Stimulated activated CD8-positive, alpha-beta memory T cell treated with anti-CD3 and anti-CD28 coated beads, Interleukin-4, amount 100 ng/mL, for 48 hours (primary cell): Measurements from ENCODE around the gene C19orf85.

ENCODE experiments used
- DNase-seq: peaks from one replicate; pipeline ENCODE4 v3.0.0-alpha.2; 2020

Gene C19orf85

DNA sequence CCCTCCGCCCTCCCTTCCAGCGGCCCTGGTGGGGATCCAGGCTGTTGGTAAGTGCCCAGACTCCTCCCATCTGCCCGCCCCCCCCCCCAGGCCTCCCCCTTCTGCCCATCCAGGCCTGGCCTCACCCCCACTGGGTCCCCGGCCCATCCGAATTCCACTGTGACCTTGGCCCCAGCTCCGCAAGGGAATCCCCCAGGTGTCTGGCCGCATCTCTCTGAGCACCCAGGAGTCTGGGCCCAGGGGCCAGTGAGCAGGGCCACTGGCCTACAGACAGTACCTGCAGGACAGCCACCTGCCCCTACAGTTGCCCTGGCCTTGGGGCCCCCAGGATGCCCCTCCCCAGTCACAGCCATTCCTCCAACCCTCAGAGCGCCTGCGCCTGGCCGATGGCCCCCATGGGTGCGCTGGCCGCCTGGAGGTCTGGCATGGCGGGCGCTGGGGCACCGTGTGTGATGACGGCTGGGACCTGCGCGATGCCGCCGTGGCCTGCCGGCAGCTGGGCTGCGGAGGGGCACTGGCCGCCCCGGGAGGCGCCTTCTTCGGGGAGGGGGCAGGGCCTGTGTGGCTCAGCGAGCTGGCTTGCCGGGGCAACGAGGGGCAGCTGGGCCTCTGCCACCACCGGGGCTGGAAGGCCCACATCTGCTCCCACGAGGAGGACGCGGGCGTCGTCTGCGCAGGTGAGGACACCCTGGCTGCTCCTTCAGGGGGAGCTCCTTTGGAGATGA lies 24.6 kb upstream of the C19orf85 start:
- no peak for DNase-seq

- DNase-seq: no peak
These were observed 23.6 kb upstream of the C19orf85 start, which contains the start of gene SSC5D for GRCh38 chr19:55487924-55488687. SSC5D (plus strand) TSS chr19:55488436; CDS start chr19:55488590, 154 bp downstream.

DNA sequence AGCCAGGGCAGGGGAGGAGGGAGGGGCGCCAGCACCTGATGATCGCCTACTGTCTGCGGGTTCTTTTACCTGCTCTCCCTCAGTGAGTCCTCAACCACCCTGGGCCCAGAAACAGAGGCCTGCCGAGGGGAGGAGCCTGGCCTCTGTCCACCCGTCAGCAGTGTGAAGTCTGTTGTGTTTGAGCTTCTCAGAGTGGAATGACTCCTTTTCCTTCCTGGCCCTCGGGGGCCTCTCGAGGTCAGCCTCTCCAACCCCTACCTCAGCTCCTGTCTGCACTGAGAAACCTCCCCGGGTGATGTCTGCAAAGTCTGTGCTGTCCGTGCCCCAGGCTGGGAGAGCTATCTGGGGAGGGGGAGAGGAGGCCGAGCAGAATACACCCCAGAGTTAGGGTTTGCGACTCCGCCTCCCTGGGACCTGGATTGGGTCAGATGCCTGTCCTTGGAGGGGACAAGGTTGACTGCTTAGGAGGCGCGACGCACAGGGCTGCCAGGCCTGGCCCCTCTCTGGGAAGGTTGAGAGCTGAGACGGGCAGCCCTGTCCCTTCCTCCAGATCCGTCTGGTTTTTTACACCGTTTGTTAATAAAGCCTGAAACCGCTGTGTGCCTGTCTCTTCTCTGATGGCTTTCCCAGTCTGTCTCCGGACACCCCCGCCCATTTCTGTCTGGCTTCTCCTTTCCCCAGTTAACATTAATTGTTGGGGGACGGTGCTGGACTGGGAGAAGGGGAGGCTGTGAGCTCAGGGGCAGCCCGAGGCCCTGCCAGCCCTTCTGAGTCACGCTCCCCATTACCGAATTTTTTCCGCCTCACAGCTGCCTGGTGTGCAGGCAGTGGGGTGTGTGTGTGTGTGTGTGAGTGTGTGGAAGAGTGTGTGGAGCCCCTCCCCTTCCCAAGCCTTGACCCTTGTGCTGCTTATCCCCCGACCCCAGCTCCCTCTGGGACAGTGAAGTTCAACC lies 22.7 kb upstream of the C19orf85 start:
- peak; percentile 75 for DNase-seq

DNA sequence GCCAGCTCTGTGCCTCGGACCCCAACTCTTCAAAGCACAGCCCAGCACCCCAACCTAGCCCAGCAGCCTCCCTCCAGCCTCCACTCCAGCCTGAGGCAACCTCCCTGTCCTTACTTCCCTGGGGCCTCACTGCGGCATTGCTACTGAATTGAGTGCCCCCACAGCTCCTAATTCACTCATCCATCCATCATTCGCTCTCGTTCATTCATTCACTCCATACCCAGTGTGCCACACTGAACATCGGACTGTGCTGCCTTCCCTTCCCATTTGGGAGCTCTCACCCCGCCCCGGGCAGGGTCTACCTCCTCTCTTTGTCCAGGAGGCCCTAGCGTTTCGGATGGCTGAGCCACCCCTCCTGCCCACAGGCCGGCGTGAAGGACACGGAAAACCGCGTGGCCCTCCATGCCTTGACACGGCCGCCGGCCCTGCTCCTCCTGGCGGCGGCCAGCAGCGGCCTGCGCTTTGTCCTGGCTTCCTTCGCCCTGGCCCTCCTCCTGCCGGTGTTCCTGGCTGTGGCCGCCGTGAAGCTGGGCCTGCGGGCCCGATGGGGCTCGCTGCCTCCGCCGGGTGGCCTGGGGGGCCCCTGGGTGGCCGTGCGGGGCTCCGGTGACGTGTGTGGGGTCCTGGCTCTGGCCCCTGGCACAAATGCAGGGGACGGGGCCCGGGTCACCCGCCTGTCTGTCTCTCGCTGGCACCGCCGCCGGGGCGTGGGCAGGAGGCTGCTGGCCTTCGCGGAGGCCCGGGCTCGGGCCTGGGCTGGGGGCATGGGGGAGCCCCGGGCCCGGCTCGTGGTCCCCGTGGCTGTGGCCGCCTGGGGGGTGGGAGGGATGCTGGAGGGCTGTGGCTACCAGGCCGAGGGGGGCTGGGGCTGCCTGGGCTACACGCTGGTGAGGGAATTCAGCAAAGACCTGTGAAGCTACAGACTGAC lies 21.8 kb upstream of the C19orf85 start:
- no peak for DNase-seq

GRCh38 chr19:55485439-55486011 lies 21.0 kb upstream of the C19orf85 start:
- DNase-seq: no peak

DNA sequence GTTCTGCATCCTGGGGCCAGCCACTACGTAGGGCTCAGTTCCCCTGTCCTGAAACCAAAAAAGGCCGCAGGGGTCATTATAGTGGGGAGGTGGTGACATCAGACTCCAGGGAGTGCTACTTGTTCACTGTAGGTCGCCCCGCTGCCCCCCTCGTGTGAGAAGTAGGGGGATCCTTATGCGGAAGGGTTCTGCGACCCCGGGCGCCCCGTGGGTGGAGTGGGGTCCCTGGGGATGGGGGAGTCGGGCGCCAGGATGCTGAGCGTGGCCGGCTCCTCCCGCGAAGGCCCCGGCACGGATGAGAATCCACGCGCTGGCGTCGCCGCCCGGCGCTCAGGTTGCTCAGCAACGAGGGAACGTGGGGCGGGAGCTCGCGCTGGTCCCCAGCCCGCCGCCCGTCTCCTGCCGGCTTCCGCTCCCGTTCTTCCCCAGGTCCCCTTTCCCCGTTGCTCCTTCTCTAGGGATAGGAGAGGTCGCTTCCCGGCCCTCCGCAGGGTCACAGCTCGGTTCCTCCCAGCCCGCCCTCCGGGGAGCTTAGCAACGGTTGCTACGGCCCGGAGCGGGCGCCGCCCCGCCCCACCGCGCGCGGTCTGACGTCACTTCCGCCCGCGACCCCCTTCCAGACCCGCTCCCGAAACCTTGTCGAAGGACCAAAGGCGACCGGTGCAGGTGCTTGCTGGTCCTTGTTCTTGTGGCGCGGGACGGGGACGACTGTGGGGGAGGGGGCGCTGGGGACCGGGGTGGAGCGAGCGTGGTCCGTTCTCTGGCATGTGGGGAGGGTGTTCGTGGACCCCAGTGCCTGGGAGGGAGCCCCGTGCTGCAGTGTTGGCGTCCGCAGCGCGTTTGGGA lies 20.3 kb upstream of the C19orf85 start, which contains the start of gene NAT14:
Gene NAT14 (plus strand): TSS at position 596 of the 846 bp plus-strand sequence. CDS start 521 bp downstream, outside the sequence.
- peak; percentile 82 for DNase-seq

- no peak for DNase-seq
These were observed 19.4 kb upstream of the C19orf85 start for GRCh38 chr19:55483706-55484592.

- DNase-seq: no peak
These were observed 18.6 kb upstream of the C19orf85 start for GRCh38 chr19:55482967-55483705.

DNA sequence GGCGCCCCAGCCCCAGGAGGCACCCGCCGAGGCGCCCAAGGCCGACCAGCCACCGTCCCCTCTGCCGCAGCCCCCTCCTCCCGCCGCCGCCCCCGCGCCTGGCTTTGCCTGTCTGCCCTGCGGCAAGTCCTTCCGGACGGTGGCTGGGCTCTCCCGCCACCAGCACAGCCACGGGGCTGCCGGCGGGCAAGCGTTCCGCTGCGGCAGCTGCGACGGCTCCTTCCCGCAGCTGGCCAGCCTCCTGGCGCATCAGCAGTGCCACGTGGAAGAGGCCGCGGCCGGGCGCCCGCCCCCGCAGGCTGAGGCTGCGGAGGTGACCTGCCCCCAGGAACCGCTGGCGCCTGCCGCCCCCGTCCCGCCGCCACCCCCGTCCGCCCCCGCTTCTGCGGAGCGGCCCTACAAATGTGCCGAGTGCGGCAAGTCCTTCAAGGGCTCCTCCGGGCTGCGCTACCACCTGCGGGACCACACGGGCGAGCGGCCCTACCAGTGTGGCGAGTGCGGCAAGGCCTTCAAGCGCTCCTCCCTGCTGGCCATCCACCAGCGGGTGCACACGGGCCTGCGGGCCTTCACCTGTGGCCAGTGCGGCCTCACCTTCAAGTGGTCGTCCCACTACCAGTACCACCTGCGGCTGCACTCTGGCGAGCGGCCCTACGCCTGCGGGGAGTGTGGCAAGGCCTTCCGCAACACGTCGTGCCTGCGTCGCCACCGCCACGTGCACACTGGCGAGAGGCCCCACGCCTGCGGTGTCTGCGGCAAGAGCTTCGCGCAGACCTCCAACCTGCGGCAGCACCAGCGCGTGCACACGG lies 17.8 kb upstream of the C19orf85 start:
- no peak for DNase-seq

GRCh38 chr19:55481794-55482155 lies 17.2 kb upstream of the C19orf85 start:
- no peak for DNase-seq

DNA sequence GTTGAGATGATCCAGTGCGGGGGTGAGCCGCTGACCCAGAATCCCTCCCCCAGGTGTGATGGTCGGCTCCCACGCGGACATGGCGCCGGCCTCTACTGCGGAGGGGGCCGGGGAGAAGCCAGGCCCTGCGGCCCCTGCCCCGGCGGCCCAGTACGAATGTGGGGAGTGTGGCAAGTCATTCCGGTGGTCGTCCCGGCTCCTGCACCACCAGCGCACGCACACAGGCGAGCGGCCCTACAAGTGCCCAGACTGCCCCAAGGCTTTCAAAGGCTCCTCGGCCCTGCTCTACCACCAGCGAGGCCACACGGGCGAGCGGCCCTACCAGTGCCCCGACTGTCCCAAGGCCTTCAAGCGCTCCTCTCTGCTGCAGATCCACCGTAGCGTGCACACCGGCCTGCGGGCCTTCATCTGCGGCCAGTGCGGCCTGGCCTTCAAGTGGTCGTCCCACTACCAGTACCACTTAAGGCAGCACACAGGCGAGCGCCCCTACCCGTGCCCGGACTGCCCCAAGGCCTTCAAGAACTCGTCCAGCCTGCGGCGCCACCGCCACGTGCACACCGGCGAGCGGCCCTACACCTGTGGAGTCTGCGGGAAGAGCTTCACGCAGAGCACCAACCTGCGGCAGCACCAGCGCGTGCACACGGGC lies 16.7 kb upstream of the C19orf85 start:
- no peak for DNase-seq

- no peak for DNase-seq
These were observed 15.1 kb upstream of the C19orf85 start for GRCh38 chr19:55479451-55480230.

DNA sequence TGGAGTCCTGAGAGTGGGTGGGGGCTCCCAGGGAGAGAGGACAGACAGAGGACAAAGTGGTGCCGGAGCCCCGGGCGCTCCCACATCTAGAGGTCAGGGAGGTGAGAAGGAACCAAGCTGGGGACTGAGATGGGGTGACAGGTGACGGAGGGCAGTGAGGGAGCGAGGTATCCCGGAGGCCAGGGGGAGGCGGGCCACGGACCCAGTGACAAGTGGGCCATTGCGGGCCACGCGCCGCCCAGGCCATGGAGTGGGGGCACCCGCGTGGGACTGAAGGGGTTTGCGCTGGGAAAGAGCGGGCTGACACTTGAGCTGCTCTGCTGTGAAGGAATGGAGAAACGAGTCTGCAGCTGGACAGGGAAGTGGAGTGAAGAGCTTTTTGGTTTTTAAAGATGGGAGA lies 14.5 kb upstream of the C19orf85 start:
- no peak for DNase-seq

- no peak for DNase-seq
These were observed 13.8 kb upstream of the C19orf85 start for GRCh38 chr19:55478364-55478763.

DNA sequence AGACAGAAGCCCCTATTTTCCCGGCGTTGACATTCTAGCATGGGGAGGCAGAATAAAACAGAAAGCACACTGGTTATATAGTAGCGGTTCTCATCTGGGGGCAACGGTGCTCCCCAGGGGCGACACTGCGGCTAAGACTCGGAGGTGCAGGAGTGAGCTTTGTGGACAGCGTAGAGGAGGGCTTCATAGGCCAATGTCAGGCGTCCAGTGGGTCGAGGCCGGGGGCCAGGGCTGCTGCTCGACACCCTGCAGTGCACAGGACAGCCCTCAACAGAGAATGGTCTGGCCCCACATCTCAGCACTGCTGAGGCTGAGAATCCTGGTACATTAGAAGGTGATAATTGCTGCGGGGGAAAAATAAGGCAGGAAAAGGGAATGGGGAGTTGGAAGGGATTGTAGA lies 13.4 kb upstream of the C19orf85 start:
- DNase-seq: no peak

- DNase-seq: peak; percentile 98
These were observed 11.7 kb upstream of the C19orf85 start, which contains the start of gene ZNF628 for GRCh38 chr19:55476100-55476775. ZNF628 (plus strand) TSS chr19:55476617; CDS start chr19:55479911, 3,294 bp downstream.
